H9 (cell line): ENCODE measurements around the gene MROH7. TPM values are rescaled to one million over a fixed set of nuclear protein-coding genes. Genes with fewer than 3 reads are reported as not detected.

Experiments used
- DNase-seq: peaks from one replicate; pipeline ENCODE4 v3.0.0-alpha.2; 2017
- H2AFZ ChIP-seq: one replicate; pipeline ENCODE4 v1.6.1; 2013; ENCODE audit warnings: mild to moderate bottlenecking, low read length, control low read depth, moderate library complexity
- H2AK5ac ChIP-seq: 2 replicates; pipeline ENCODE4 v1.6.1; 2013; ENCODE audit warnings: low read length, control low read depth, mixed read lengths; ENCODE audit not compliant: insufficient read length
- H2BK120ac ChIP-seq: one replicate; pipeline ENCODE4 v1.6.1; 2013; ENCODE audit warnings: low read depth, mild to moderate bottlenecking, low read length, control low read depth, inconsistent platforms; ENCODE audit not compliant: poor library complexity, severe bottlenecking
- H2BK12ac ChIP-seq: 2 replicates; pipeline ENCODE4 v1.6.1; 2013; ENCODE audit warnings: low read length, control low read depth, mixed read lengths, low read depth; ENCODE audit not compliant: insufficient read length
- H2BK15ac ChIP-seq: 2 replicates; pipeline ENCODE4 v1.6.1; 2013; ENCODE audit warnings: low read depth, low read length, control low read depth
- H2BK20ac ChIP-seq: one replicate; pipeline ENCODE4 v1.6.1; 2013; ENCODE audit warnings: low read depth, mild to moderate bottlenecking, low read length, control low read depth, inconsistent platforms; ENCODE audit not compliant: poor library complexity, severe bottlenecking
- H2BK5ac ChIP-seq: 2 replicates; pipeline ENCODE4 v1.6.1; 2013; ENCODE audit warnings: low read length, control low read depth, mixed read lengths; ENCODE audit not compliant: insufficient read length
- H3K14ac ChIP-seq: 2 replicates; pipeline ENCODE4 v1.6.1; 2013; ENCODE audit warnings: low read length, control low read depth; ENCODE audit not compliant: insufficient read depth
- H3K18ac ChIP-seq: 2 replicates; pipeline ENCODE4 v1.6.1; 2013; ENCODE audit warnings: low read depth, mild to moderate bottlenecking, mixed read lengths, low read length, control low read depth; ENCODE audit not compliant: insufficient read length
- H3K23ac ChIP-seq: 2 replicates; pipeline ENCODE4 v1.6.1; 2013; ENCODE audit warnings: low read length, control low read depth, mixed read lengths, low read depth; ENCODE audit not compliant: insufficient read length
- H3K23me2 ChIP-seq: 2 replicates; pipeline ENCODE4 v1.6.1; 2013; ENCODE audit warnings: low read depth, mild to moderate bottlenecking, mixed read lengths, low read length, control low read depth; ENCODE audit not compliant: insufficient read length, poor library complexity, severe bottlenecking
- H3K27ac ChIP-seq: 2 replicates; pipeline ENCODE4 v1.5.1; 2013; ENCODE audit warnings: low read length, control low read depth, mixed read lengths, low read depth; ENCODE audit not compliant: insufficient read length
- H3K27me3 ChIP-seq: 2 replicates; pipeline ENCODE4 v1.6.1; 2013; ENCODE audit warnings: low read length, control low read depth, inconsistent platforms; ENCODE audit not compliant: insufficient read depth
- H3K4ac ChIP-seq: 2 replicates; pipeline ENCODE4 v1.6.1; 2013; ENCODE audit warnings: low read depth, mild to moderate bottlenecking, control low read depth, inconsistent platforms, low read length, moderate library complexity
- H3K4me1 ChIP-seq: 2 replicates; pipeline ENCODE4 v1.6.1; 2013; ENCODE audit warnings: low read length, control low read depth, inconsistent platforms; ENCODE audit not compliant: insufficient read depth
- H3K4me2 ChIP-seq: 2 replicates; pipeline ENCODE4 v1.6.1; 2013; ENCODE audit warnings: low read length, control low read depth, mixed read lengths; ENCODE audit not compliant: insufficient read length, insufficient read depth
- H3K56ac ChIP-seq: 2 replicates; pipeline ENCODE4 v1.6.1; 2013; ENCODE audit warnings: low read depth, mild to moderate bottlenecking, mixed read lengths, low read length, control low read depth; ENCODE audit not compliant: insufficient read length
- H3K79me1 ChIP-seq: 2 replicates; pipeline ENCODE4 v1.6.1; 2013; ENCODE audit warnings: low read depth, mild to moderate bottlenecking, moderate library complexity, low read length, control low read depth, inconsistent platforms; ENCODE audit not compliant: insufficient read depth, poor library complexity, severe bottlenecking
- H3K79me2 ChIP-seq: 2 replicates; pipeline ENCODE4 v1.6.1; 2013; ENCODE audit warnings: low read length, control low read depth, inconsistent platforms; ENCODE audit not compliant: insufficient read depth
- H3K9ac ChIP-seq: 2 replicates; pipeline ENCODE4 v1.6.1; 2013; ENCODE audit warnings: low read length, control low read depth, mixed read lengths; ENCODE audit not compliant: insufficient read length; ENCODE audit errors: extremely low read depth
- H3K9me3 ChIP-seq: one replicate; pipeline ENCODE4 v1.6.1; 2013; ENCODE audit warnings: low read depth, low read length, inconsistent platforms; ENCODE audit not compliant: control insufficient read depth
- H3T11ph ChIP-seq: one replicate; pipeline ENCODE4 v1.6.1; 2013; ENCODE audit warnings: mild to moderate bottlenecking, low read length, control low read depth, inconsistent platforms
- H4K20me1 ChIP-seq: one replicate; pipeline ENCODE4 v1.6.1; 2013; ENCODE audit not compliant: control insufficient read depth, insufficient read length, insufficient read depth
- H4K5ac ChIP-seq: 2 replicates; pipeline ENCODE4 v1.6.1; 2013; ENCODE audit warnings: low read depth, mild to moderate bottlenecking, mixed read lengths, low read length, control low read depth; ENCODE audit not compliant: insufficient read length
- H4K8ac ChIP-seq: replicated peaks from 2 replicates; pipeline ENCODE4 v1.6.1; 2013; ENCODE audit warnings: low read length, control low read depth, mixed read lengths, low read depth; ENCODE audit not compliant: insufficient read length
- H4K91ac ChIP-seq: 2 replicates; pipeline ENCODE4 v1.6.1; 2013; ENCODE audit warnings: low read depth, mild to moderate bottlenecking, moderate library complexity, mixed read lengths, low read length, control low read depth; ENCODE audit not compliant: insufficient read length
- H3K27ac Mint-ChIP-seq, 3 experiments: 2 replicates in 2 of 3; 3 replicates in 1 of 3; pipeline ENCODE4 v1.8.0; 2020 to 2021; ENCODE audit warnings: mixed read lengths in 3 of 3, mild to moderate bottlenecking in 1 of 3, moderate library complexity in 1 of 3
- H3K27me3 Mint-ChIP-seq: 2 replicates; pipeline ENCODE4 v1.8.0; 2021; ENCODE audit warnings: low read depth, mild to moderate bottlenecking, moderate library complexity, mixed read lengths
- H3K36me3 Mint-ChIP-seq, 3 experiments: 2 replicates in 2 of 3; 3 replicates in 1 of 3; pipeline ENCODE4 v1.8.0; 2020 to 2021; ENCODE audit warnings: low read depth in 3 of 3, mixed read lengths in 3 of 3; ENCODE audit not compliant: insufficient read depth in 1 of 3
- H3K4me1 Mint-ChIP-seq, 2 experiments: 2 replicates each; pipeline ENCODE4 v1.8.0; 2020; ENCODE audit warnings: mixed read lengths in 2 of 2
- H3K4me3 Mint-ChIP-seq, 2 experiments: 2 replicates in 1 of 2; 3 replicates in 1 of 2; pipeline ENCODE4 v1.8.0; 2020 to 2021; ENCODE audit warnings: mild to moderate bottlenecking in 2 of 2, mixed read lengths in 2 of 2, moderate library complexity in 1 of 2
- H3K9me3 Mint-ChIP-seq, 2 experiments: 2 replicates in 1 of 2; 3 replicates in 1 of 2; pipeline ENCODE4 v1.8.0; 2020; ENCODE audit warnings: mild to moderate bottlenecking in 2 of 2, mixed read lengths in 2 of 2, moderate library complexity in 1 of 2
- CTCF ChIP-seq: fragments of 200-600 bp; sonication (generic); conservative IDR thresholded peaks from 3 replicates; pipeline ENCODE4 v1.8.0; 2021; ENCODE audit warnings: antibody characterized with exemption, mild to moderate bottlenecking
- WGBS: extraction: QIAGEN DNeasy Blood & Tissue Kit; methylation state at CpG from one replicate; pipeline ENCODE4 v1.1.7; 2013; ENCODE audit warnings: missing lambda C conversion rate, low lambda C conversion rate, mixed read lengths; ENCODE audit not compliant: insufficient read length; ENCODE audit errors: extremely low coverage; 5-methylcytosine and 5-hydroxymethylcytosine counted together
- total RNA-seq: library from RNA; stranded (reverse); gene quantifications from 2 replicates; pipeline ENCODE4 v1.2.1, GENCODE V29; 2021

Gene MROH7
- total RNA-seq, 1 experiment from 2014 or later = 0.09 TPM

- H4K8ac ChIP-seq = no peak overlapping the region
These were observed 30.5 kb downstream of the MROH7 start for GRCh38 chr1:54671985-54672608.

More at GRCh38 chr1:54671985-54672608, 30.5 kb downstream of the MROH7 start:
- no peak overlapping the region for H3K18ac ChIP-seq
- no peaks in the 10 kb centered on the region; a peak in 2 of 4 replicates for H3K4me1 Mint-ChIP-seq
- H2AFZ ChIP-seq = no peak overlapping the region
- no peaks in the 10 kb centered on the region for H3K27me3 ChIP-seq
- no peaks in the 10 kb centered on the region for H3K23me2 ChIP-seq
- H3T11ph ChIP-seq = no peak overlapping the region
- no peaks in the 10 kb centered on the region for H3K79me2 ChIP-seq
- H3K27ac ChIP-seq = no peak overlapping the region
- H3K4me2 ChIP-seq = no peak overlapping the region
- H3K27ac Mint-ChIP-seq = no peak overlapping the region; a peak in 2 of 7 replicates
- no peaks in the 10 kb centered on the region for H3K36me3 Mint-ChIP-seq
- H2BK5ac ChIP-seq = no peak overlapping the region
- no peak overlapping the region for H2BK20ac ChIP-seq
- no peaks in the 10 kb centered on the region for H3K4me1 ChIP-seq
- H3K9me3 Mint-ChIP-seq = no peaks in the 10 kb centered on the region
- peaks cover 2% of the 10 kb centered on the region; the same call in 1 of the 2 replicates for H3K27me3 Mint-ChIP-seq
- no peak overlapping the region for H2BK12ac ChIP-seq
- DNase-seq = peak; percentile 79
- no peaks in the 10 kb centered on the region for H4K20me1 ChIP-seq
- H3K79me1 ChIP-seq = no peaks in the 10 kb centered on the region
- no peaks in the 10 kb centered on the region for H3K9me3 ChIP-seq
- no peak overlapping the region for H3K23ac ChIP-seq
- WGBS = no CpG with 5 or more reads among the region's 6 CpGs
- H2BK120ac ChIP-seq = no peak overlapping the region
- H3K56ac ChIP-seq = no peak overlapping the region
- H3K14ac ChIP-seq = no peak overlapping the region
- no peak overlapping the region for H4K5ac ChIP-seq
- no peak overlapping the region for H4K91ac ChIP-seq
- H2AK5ac ChIP-seq = no peak overlapping the region
- no peak overlapping the region for H3K9ac ChIP-seq
- no peak overlapping the region for H3K4ac ChIP-seq
- no peak overlapping the region for H2BK15ac ChIP-seq
- H3K4me3 Mint-ChIP-seq = peak overlapping the region in 1 of 2 experiments; percentile 12; a peak in 1 of 5 replicates
- TF ChIP-seq CTCF = peak; percentile 93
